GM12878 (cell line): Measurements from ENCODE around the gene DNAJA4. TPM values are rescaled to one million over a fixed set of nuclear protein-coding genes. Genes with fewer than 3 reads are reported as not detected.

ENCODE experiments used
- BMI1 ChIP-seq: fragments of 450-650 bp; IDR thresholded peaks from 2 replicates; pipeline ENCODE4 v1.6.1; 2016; ENCODE audit warnings: mild to moderate bottlenecking, moderate library complexity, borderline replicate concordance
- CUX1 ChIP-seq: IDR thresholded peaks from 2 replicates; pipeline ENCODE4 v1.6.1; 2012; ENCODE audit warnings: improper control_type of control experiment, low read depth, low read length; ENCODE audit not compliant: insufficient replicate concordance
- POU2F2 ChIP-seq: IDR thresholded peaks from 3 replicates; pipeline ENCODE4 v1.6.1; 2011; ENCODE audit warnings: low read depth, mild to moderate bottlenecking, low read length, borderline replicate concordance
- TCF12 ChIP-seq: IDR thresholded peaks from 2 replicates; pipeline ENCODE4 v1.6.1; 2011; ENCODE audit warnings: low read depth, mild to moderate bottlenecking, low read length
- polyA plus RNA-seq, 11 experiments: library from polyadenylated mRNA; depleted of rRNA in 4 of 11; unstranded in 6 of 11; stranded (reverse) in 5 of 11; fragments of >200 nt; fragmentation: Nextera tagmentation in 4 of 11; fragmentation: Illumina TruSeq in 1 of 11; extraction: Ambion mirVana in 4 of 11; extraction: Trizol in 1 of 11; gene quantifications; 1 replicate in 1 of 11; 2 replicates in 10 of 11; pipeline versions ENCODE4 v1.2.1 to v1.2.3, GENCODE V29; 2011 to 2016; ENCODE audit warnings: inconsistent platforms in 2 of 11, missing spikeins in 2 of 11, low read depth in 1 of 11
- small RNA-seq: library from RNA; depleted of rRNA; stranded (forward); fragments of <200 nt; gene quantifications from one replicate; pipeline ENCODE3, GENCODE V24; 2014
- total RNA-seq, 4 experiments: library from RNA; depleted of rRNA in 3 of 4; stranded (reverse); fragments of >200 nt in 3 of 4; fragmentation: Illumina TruSeq in 1 of 4; extraction: Trizol in 1 of 4; gene quantifications; 2 replicates each; pipeline versions ENCODE4 v1.2.1 to v1.2.3, GENCODE V29; 2013 to 2021

DNAJA4 gene
- total and polyA plus RNA-seq, 10 of the 15 experiments (the other 5 are each of a cell fraction or from before 2014, with no cell fraction given): 0.01 to 10.4 (median 4.1) TPM

DNA sequence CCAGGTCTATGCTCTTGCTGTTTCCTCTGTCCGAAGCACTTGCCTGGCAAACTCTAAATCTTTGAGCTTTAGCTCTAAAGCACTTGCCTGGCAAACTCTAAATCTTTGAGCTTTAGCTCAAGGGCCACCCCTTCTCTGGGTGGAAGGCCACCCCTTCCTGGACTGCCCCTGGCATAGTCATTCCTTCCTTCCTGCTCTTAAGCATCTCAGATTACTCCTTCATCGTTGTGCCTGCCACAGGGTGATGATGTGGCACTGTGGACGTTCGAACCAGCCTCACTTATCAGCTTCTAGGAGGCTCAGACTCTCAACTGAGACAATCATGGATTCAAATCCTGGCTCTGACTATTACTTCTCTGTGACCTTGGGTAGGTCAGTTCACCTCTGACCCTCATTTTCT, 65.3 kb downstream of the DNAJA4 start (continued):
- no peak for TF ChIP-seq CUX1
- no peak for TF ChIP-seq POU2F2
- no peak for TF ChIP-seq BMI1
- no peak for TF ChIP-seq TCF12

Small RNA genes lying within 50 kb of the gene (small RNA-seq; reads per million reads assigned to genes)
- 0.62 reads per million, percentile 15 among the genes with 10 or more reads in this experiment for gene AC090607.5

Other genes starting within 250 kb of the DNAJA4 start
Only the 7 nearest of the 9 such genes appear.
- gene SH2D7, start 172.0 kb upstream of the DNAJA4 start, total RNA-seq (2014; rRNA removed): 0.06 TPM in 1 of 2 replicates, not detected in the other
- gene SH2D7, start 172.0 kb upstream of the DNAJA4 start, total RNA-seq (2014; rRNA removed; fragmentation: Illumina TruSeq; extraction: Trizol): not detected in 2 replicates
- 0.08 TPM in 1 of 2 replicates, not detected in the other for gene SH2D7, start 172.0 kb upstream of the DNAJA4 start, total RNA-seq (2021)
- gene SH2D7, start 172.0 kb upstream of the DNAJA4 start, polyA plus RNA-seq (2011; rRNA removed): not detected in 2 replicates
- 0.04 TPM in 1 of 2 replicates, not detected in the other for gene SH2D7, start 172.0 kb upstream of the DNAJA4 start, polyA plus RNA-seq (2014; fragmentation: Illumina TruSeq; extraction: Trizol)
- not detected for gene SH2D7, start 172.0 kb upstream of the DNAJA4 start, polyA plus RNA-seq (2014; fragmentation: Nextera tagmentation; extraction: Ambion mirVana)
- not detected in 2 replicates for gene SH2D7, start 172.0 kb upstream of the DNAJA4 start, polyA plus RNA-seq (2014; rRNA removed)
- gene SH2D7, start 172.0 kb upstream of the DNAJA4 start, polyA plus RNA-seq (2016; fragmentation: Nextera tagmentation; extraction: Ambion mirVana): not detected
- gene CIB2, start 133.1 kb upstream of the DNAJA4 start, total RNA-seq (2014; rRNA removed): 7.2 and 8.8 TPM in 2 replicates
- gene CIB2, start 133.1 kb upstream of the DNAJA4 start, total RNA-seq (2014; rRNA removed; fragmentation: Illumina TruSeq; extraction: Trizol): 5.9 and 6.8 TPM in 2 replicates
- gene CIB2, start 133.1 kb upstream of the DNAJA4 start, total RNA-seq (2021): 6.9 and 7.2 TPM in 2 replicates
- gene CIB2, start 133.1 kb upstream of the DNAJA4 start, polyA plus RNA-seq (2011; rRNA removed): 7.4 and 11.7 TPM in 2 replicates
- 7.9 and 11.7 TPM in 2 replicates for gene CIB2, start 133.1 kb upstream of the DNAJA4 start, polyA plus RNA-seq (2014; fragmentation: Illumina TruSeq; extraction: Trizol)
- 1 to 10 TPM in 1 of 2 experiments, under 1 TPM in 1; 0.56 to 1.6 TPM for gene CIB2, start 133.1 kb upstream of the DNAJA4 start, polyA plus RNA-seq (2014; fragmentation: Nextera tagmentation; extraction: Ambion mirVana)
- gene CIB2, start 133.1 kb upstream of the DNAJA4 start, polyA plus RNA-seq (2014; rRNA removed): 7.2 and 8.2 TPM in 2 replicates
- 10 to 100 TPM in 1 of 2 experiments, 1 to 10 TPM in 1; 1.5 to 12.1 TPM for gene CIB2, start 133.1 kb upstream of the DNAJA4 start, polyA plus RNA-seq (2016; fragmentation: Nextera tagmentation; extraction: Ambion mirVana)
- 83.9 and 99.1 TPM in 2 replicates for gene IDH3A, start 115.2 kb upstream of the DNAJA4 start, total RNA-seq (2014; rRNA removed)
- 105 and 121 TPM in 2 replicates for gene IDH3A, start 115.2 kb upstream of the DNAJA4 start, total RNA-seq (2014; rRNA removed; fragmentation: Illumina TruSeq; extraction: Trizol)
- gene IDH3A, start 115.2 kb upstream of the DNAJA4 start, total RNA-seq (2021): 175 and 193 TPM in 2 replicates
- 238 and 315 TPM in 2 replicates for gene IDH3A, start 115.2 kb upstream of the DNAJA4 start, polyA plus RNA-seq (2011; rRNA removed)
- 173 and 178 TPM in 2 replicates for gene IDH3A, start 115.2 kb upstream of the DNAJA4 start, polyA plus RNA-seq (2014; fragmentation: Illumina TruSeq; extraction: Trizol)
- 100 to 1,000 TPM; 197 to 231 TPM for gene IDH3A, start 115.2 kb upstream of the DNAJA4 start, polyA plus RNA-seq (2014; fragmentation: Nextera tagmentation; extraction: Ambion mirVana)
- 123 and 125 TPM in 2 replicates for gene IDH3A, start 115.2 kb upstream of the DNAJA4 start, polyA plus RNA-seq (2014; rRNA removed)
- 100 to 1,000 TPM; 245 to 254 TPM for gene IDH3A, start 115.2 kb upstream of the DNAJA4 start, polyA plus RNA-seq (2016; fragmentation: Nextera tagmentation; extraction: Ambion mirVana)
- gene ACSBG1, start 30.0 kb upstream of the DNAJA4 start, total RNA-seq (2014; rRNA removed): 0.45 and 0.54 TPM in 2 replicates
- 0.32 and 0.36 TPM in 2 replicates for gene ACSBG1, start 30.0 kb upstream of the DNAJA4 start, total RNA-seq (2014; rRNA removed; fragmentation: Illumina TruSeq; extraction: Trizol)
- gene ACSBG1, start 30.0 kb upstream of the DNAJA4 start, total RNA-seq (2021): 0.49 and 1.1 TPM in 2 replicates
- 0.45 and 0.60 TPM in 2 replicates for gene ACSBG1, start 30.0 kb upstream of the DNAJA4 start, polyA plus RNA-seq (2011; rRNA removed)
- 0.75 and 2.5 TPM in 2 replicates for gene ACSBG1, start 30.0 kb upstream of the DNAJA4 start, polyA plus RNA-seq (2014; fragmentation: Illumina TruSeq; extraction: Trizol)
- gene ACSBG1, start 30.0 kb upstream of the DNAJA4 start, polyA plus RNA-seq (2014; fragmentation: Nextera tagmentation; extraction: Ambion mirVana): under 1 TPM; 0.11 to 0.19 TPM
- gene ACSBG1, start 30.0 kb upstream of the DNAJA4 start, polyA plus RNA-seq (2014; rRNA removed): 0.33 and 0.88 TPM in 2 replicates
- under 1 TPM; 0.39 to 0.71 TPM for gene ACSBG1, start 30.0 kb upstream of the DNAJA4 start, polyA plus RNA-seq (2016; fragmentation: Nextera tagmentation; extraction: Ambion mirVana)
- 106 and 118 TPM in 2 replicates for gene SKIC8, start 35.0 kb downstream of the DNAJA4 start, total RNA-seq (2014; rRNA removed)
- 117 and 122 TPM in 2 replicates for gene SKIC8, start 35.0 kb downstream of the DNAJA4 start, total RNA-seq (2014; rRNA removed; fragmentation: Illumina TruSeq; extraction: Trizol)
- gene SKIC8, start 35.0 kb downstream of the DNAJA4 start, total RNA-seq (2021): 57.0 and 60.0 TPM in 2 replicates
- gene SKIC8, start 35.0 kb downstream of the DNAJA4 start, polyA plus RNA-seq (2011; rRNA removed): 135 and 155 TPM in 2 replicates
- 95.7 and 120 TPM in 2 replicates for gene SKIC8, start 35.0 kb downstream of the DNAJA4 start, polyA plus RNA-seq (2014; fragmentation: Illumina TruSeq; extraction: Trizol)
- gene SKIC8, start 35.0 kb downstream of the DNAJA4 start, polyA plus RNA-seq (2014; fragmentation: Nextera tagmentation; extraction: Ambion mirVana): 100 to 1,000 TPM; 214 to 288 TPM
- gene SKIC8, start 35.0 kb downstream of the DNAJA4 start, polyA plus RNA-seq (2014; rRNA removed): 91.1 and 97.2 TPM in 2 replicates
- gene SKIC8, start 35.0 kb downstream of the DNAJA4 start, polyA plus RNA-seq (2016; fragmentation: Nextera tagmentation; extraction: Ambion mirVana): 100 to 1,000 TPM; 174 to 189 TPM
- gene CRABP1, start 75.8 kb downstream of the DNAJA4 start, total RNA-seq (2014; rRNA removed): not detected in 2 replicates
- gene CRABP1, start 75.8 kb downstream of the DNAJA4 start, total RNA-seq (2014; rRNA removed; fragmentation: Illumina TruSeq; extraction: Trizol): not detected in 2 replicates
- gene CRABP1, start 75.8 kb downstream of the DNAJA4 start, total RNA-seq (2021): 0.37 and 0.41 TPM in 2 replicates
- not detected in 2 replicates for gene CRABP1, start 75.8 kb downstream of the DNAJA4 start, polyA plus RNA-seq (2011; rRNA removed)
- not detected in 2 replicates for gene CRABP1, start 75.8 kb downstream of the DNAJA4 start, polyA plus RNA-seq (2014; fragmentation: Illumina TruSeq; extraction: Trizol)
- gene CRABP1, start 75.8 kb downstream of the DNAJA4 start, polyA plus RNA-seq (2014; fragmentation: Nextera tagmentation; extraction: Ambion mirVana): not detected
- gene CRABP1, start 75.8 kb downstream of the DNAJA4 start, polyA plus RNA-seq (2014; rRNA removed): not detected in 2 replicates
- gene CRABP1, start 75.8 kb downstream of the DNAJA4 start, polyA plus RNA-seq (2016; fragmentation: Nextera tagmentation; extraction: Ambion mirVana): under 1 TPM in 1 of 2 experiments, not detected in 1; 0.21 TPM
- 22.8 and 23.0 TPM in 2 replicates for gene IREB2, start 173.7 kb downstream of the DNAJA4 start, total RNA-seq (2014; rRNA removed)
- 25.8 and 30.0 TPM in 2 replicates for gene IREB2, start 173.7 kb downstream of the DNAJA4 start, total RNA-seq (2014; rRNA removed; fragmentation: Illumina TruSeq; extraction: Trizol)
- gene IREB2, start 173.7 kb downstream of the DNAJA4 start, total RNA-seq (2021): 51.3 and 52.4 TPM in 2 replicates
- 35.7 and 49.6 TPM in 2 replicates for gene IREB2, start 173.7 kb downstream of the DNAJA4 start, polyA plus RNA-seq (2011; rRNA removed)
- 34.9 and 48.1 TPM in 2 replicates for gene IREB2, start 173.7 kb downstream of the DNAJA4 start, polyA plus RNA-seq (2014; fragmentation: Illumina TruSeq; extraction: Trizol)
- gene IREB2, start 173.7 kb downstream of the DNAJA4 start, polyA plus RNA-seq (2014; fragmentation: Nextera tagmentation; extraction: Ambion mirVana): 10 to 100 TPM; 13.0 to 13.9 TPM
- 21.9 and 23.1 TPM in 2 replicates for gene IREB2, start 173.7 kb downstream of the DNAJA4 start, polyA plus RNA-seq (2014; rRNA removed)
- gene IREB2, start 173.7 kb downstream of the DNAJA4 start, polyA plus RNA-seq (2016; fragmentation: Nextera tagmentation; extraction: Ambion mirVana): 10 to 100 TPM; 21.9 to 25.8 TPM